Caki2 (cell line): ENCODE measurements around the gene CDC42. TPM values are rescaled to one million over a fixed set of nuclear protein-coding genes. Genes with fewer than 3 reads are reported as not detected.

Experiments
- DNase-seq: peaks from one replicate; pipeline ENCODE4 v3.0.0-alpha.2; 2015; ENCODE audit warnings: low read depth
- in situ Hi-C: cut with HindIII; loops from 2 replicates; pipeline ENCODE4 v1.10.0; 2016; ENCODE audit warnings: low sequenced_read_pairs, low pct_unique_long_range_greater_than_20kb, mixed read lengths
- total RNA-seq: library from RNA; depleted of rRNA; stranded (reverse); fragments of >200 nt; shearing (Covaris generic); gene quantifications from 2 replicates; pipeline ENCODE4 v1.2.3, GENCODE V29; 2014; ENCODE audit warnings: low replicate concordance; rRNA removed

The CDC42 gene
- total RNA-seq, 1 experiment from 2014 or later = 331 TPM

GRCh38 chr1:22133247-22133930 lies 80.9 kb downstream of the CDC42 start:
- no peak for DNase-seq
- in situ Hi-C loops = no loop called here

GRCh38 chr1:22133931-22134324 lies 81.4 kb downstream of the CDC42 start:
- DNase-seq = no peak
- in situ Hi-C loops = no loop called here

DNA sequence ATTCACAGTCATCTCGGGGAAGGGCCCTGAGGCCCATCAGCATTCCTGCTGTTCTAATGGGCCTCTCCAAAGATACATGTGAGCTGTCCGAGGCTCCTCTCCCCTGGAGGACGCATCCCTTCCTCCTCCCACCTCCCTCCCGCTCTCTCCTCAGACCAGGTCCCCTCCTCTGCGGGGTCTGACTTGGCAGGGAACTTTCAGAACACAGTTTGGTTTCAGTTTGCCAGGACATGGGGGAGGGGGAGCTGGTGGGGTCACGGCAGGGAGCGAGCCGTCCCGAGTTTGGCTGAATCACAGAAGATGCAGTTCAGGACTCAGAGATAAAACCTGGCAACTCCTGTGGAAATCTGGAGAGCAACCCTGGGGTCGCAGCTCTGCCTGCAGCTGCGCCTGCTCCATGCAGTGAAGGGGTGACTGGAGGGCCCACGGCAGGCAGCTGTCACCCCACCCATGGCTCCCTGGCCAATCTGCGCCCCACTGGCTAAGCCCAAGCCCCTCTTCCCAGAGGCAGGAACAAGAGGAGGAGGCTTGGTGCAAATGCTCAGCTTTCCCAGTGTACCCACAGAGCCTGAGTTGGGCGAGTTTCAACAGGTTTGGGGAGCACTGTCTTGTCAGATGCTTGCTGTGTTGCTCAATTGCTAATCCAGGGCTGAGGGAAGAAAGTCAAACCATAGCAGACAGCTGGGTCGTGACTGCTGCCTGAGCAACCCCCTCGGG lies 84.7 kb downstream of the CDC42 start:
- in situ Hi-C loops = no loop called here
- no peak for DNase-seq

DNA sequence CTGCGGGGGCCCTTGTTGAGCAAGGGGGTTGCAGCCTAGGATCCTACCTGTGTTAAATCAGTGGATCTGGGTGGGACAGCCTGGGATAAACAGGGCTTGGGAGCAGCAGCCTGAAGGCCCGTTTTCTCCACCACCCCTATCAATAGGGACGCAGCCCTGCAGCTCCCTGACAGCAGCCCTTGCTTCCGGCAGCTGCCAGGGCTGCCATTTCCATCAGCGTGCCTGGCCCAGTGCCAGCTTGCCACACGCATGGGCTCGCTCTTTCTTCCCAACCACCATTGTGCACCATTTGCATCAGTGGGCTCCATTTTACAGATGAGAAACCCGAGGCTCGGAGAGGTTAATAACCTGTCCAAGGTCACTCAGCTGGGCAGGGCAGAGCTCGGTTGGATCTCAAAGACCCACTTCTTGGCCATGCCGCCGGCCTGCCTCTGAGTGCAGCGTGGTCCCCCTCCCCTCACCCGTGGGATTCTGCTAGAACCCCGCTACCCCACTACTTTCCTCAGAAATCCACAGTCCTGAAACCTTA lies 86.6 kb downstream of the CDC42 start:
- in situ Hi-C loops = no loop called here
- DNase-seq = no peak

DNA sequence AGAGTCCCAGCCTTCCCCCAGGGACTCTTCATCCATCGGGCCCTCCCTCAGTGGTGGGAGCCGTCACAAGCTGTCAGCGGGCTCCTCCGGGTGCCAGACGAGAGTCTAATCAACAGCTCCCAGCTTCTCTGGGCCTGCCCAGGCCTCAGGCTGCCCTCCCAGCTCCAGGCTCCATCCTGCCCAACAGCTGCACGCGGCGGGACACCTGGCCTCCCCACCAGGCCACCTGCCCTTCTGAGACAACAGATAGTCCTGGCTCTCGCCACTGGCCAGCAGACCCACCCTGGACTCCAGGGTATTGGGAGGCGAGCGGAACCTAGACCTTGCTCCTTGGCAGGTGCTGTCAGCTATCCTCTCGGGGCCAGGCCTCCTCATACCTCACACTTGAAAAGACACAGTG lies 87.3 kb downstream of the CDC42 start:
- no peak for DNase-seq
- in situ Hi-C loops = no loop called here

Other genes starting within 250 kb of the CDC42 start
- not detected in 2 replicates for gene LDLRAD2, start 240.4 kb upstream of the CDC42 start, total RNA-seq
- gene HSPG2, start 115.4 kb upstream of the CDC42 start, total RNA-seq = 80.2 and 93.0 TPM in 2 replicates
- not detected in 2 replicates for gene CELA3B, start 75.7 kb upstream of the CDC42 start, total RNA-seq
- not detected in 2 replicates for gene CELA3A, start 51.1 kb upstream of the CDC42 start, total RNA-seq
- 0.20 TPM in 1 of 2 replicates, not detected in the other for gene WNT4, start 90.4 kb downstream of the CDC42 start, total RNA-seq